ACC112 (cell line): ENCODE measurements around the gene EFTUD2.

ENCODE experiments used
- H2AFZ ChIP-seq: fragments of 200-600 bp; sonication (generic); one replicate; pipeline ENCODE4 v1.6.0; 2017; ENCODE audit warnings: antibody characterized with exemption, low read length; ENCODE audit not compliant: unreplicated experiment
- H3K27ac ChIP-seq: fragments of 200-600 bp; sonication (generic); 2 replicates; pipeline ENCODE4 v1.5.1; 2014; ENCODE audit warnings: low read depth, mild to moderate bottlenecking, antibody characterized with exemption, low read length, moderate library complexity
- H3K27me3 ChIP-seq: fragments of 200-600 bp; sonication (generic); 2 replicates; pipeline ENCODE4 v1.6.1; 2014; ENCODE audit warnings: mild to moderate bottlenecking, antibody characterized with exemption, low read length, moderate library complexity, mixed read lengths; ENCODE audit not compliant: insufficient read depth
- H3K36me3 ChIP-seq: fragments of 200-600 bp; sonication (generic); 2 replicates; pipeline ENCODE4 v1.6.1; 2016; ENCODE audit warnings: mild to moderate bottlenecking, antibody characterized with exemption, low read length, moderate library complexity, mixed read lengths; ENCODE audit not compliant: insufficient read depth
- H3K4me1 ChIP-seq: fragments of 200-600 bp; sonication (generic); one replicate; pipeline ENCODE4 v1.6.1; 2016; ENCODE audit warnings: low read length, mixed read lengths; ENCODE audit not compliant: insufficient read depth, unreplicated experiment, control insufficient read depth
- H3K4me3 ChIP-seq: fragments of 200-600 bp; sonication (generic); 2 replicates; pipeline ENCODE4 v1.5.1; 2014; ENCODE audit warnings: mild to moderate bottlenecking, low read depth, low read length
- H3K79me2 ChIP-seq: fragments of 200-600 bp; sonication (generic); one replicate; pipeline ENCODE4 v1.6.0; 2016; ENCODE audit warnings: low read length; ENCODE audit not compliant: control insufficient read depth, unreplicated experiment, insufficient read depth

Gene EFTUD2

DNA sequence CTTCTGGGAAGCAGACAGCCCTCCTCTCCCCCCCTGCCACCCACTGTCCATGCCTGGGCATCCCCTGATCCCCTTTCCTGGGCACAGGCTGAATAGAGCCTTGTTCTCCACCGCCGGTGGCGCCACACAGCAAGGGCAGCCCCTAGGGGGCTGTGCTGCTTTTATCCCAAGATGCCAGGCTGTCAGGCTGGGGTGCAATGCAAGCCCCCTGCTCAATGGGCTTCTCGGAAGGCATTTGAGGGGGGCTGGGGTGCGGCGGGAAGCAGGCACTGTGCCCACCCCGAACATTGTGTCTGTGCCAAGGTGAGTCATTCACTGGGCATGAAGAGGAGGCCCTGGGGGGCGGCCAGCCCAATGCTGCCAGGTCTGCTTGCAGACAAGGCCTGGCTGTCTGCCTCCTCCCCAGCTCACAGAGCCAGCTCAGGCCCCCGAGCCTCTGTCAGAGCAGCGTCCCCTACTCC, 17.6 kb upstream of the EFTUD2 start:
- Histone ChIP-seq H3K4me1 (peaks cover 19% of the 10 kb centered on the region), H3K27me3 (no peaks in the 10 kb centered on the region), H2AFZ (no peak overlapping the region), H3K27ac (no peak overlapping the region), H3K4me3 (no peak overlapping the region), H3K79me2 (no peaks in the 10 kb centered on the region), H3K36me3 (no peaks in the 10 kb centered on the region)

DNA sequence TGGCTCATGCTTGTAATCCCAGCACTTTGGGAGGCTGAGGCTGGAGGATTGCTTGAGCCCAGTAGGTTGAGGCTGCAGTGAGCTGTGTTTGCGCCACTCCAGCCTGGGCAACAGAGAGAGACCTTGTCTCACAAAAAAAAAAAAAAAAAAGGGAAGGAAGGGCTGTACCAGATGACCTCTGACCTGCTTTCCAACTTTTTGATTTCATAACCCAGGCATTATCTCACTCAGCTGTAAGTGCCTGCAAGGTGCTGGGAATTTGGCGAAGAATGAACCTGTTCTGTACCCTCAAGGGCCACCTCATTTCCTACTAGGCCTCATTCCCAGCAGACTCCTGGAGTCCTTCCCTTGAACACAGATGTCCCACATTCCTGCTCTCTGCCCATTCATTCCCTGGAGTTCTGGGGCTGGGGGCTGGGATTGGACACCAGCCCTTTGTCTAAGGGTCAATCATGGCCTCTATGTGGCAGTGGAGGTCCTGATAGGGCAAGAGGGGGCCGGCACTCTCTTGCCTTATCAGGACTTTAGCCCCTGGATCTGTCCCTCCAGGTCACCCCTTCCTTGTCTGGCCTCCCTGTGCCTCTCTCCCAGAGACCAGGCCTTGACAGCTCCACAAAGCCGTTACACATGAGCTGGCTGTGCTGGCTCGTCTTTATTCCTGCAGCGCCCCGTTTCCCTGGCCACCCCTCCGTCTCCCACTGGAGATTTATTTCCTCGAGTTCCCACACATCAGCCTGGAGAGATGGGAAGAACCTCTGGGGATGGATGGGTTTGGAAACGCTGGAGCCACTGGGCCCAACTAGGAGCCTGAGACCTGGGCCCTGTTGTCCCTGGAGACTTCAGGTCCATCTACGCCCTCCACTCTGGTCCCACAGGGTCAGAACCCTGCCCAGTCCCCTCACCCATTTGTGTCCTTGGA, 16.9 kb upstream of the EFTUD2 start:
- no peaks in the 10 kb centered on the region for H3K27me3 ChIP-seq
- no peaks in the 10 kb centered on the region for H3K79me2 ChIP-seq
- no peaks in the 10 kb centered on the region for H3K36me3 ChIP-seq
- no peak overlapping the region for H3K4me3 ChIP-seq
- no peak overlapping the region for H3K27ac ChIP-seq
- H3K4me1 ChIP-seq: peaks cover 19% of the 10 kb centered on the region
- H2AFZ ChIP-seq: no peak overlapping the region

DNA sequence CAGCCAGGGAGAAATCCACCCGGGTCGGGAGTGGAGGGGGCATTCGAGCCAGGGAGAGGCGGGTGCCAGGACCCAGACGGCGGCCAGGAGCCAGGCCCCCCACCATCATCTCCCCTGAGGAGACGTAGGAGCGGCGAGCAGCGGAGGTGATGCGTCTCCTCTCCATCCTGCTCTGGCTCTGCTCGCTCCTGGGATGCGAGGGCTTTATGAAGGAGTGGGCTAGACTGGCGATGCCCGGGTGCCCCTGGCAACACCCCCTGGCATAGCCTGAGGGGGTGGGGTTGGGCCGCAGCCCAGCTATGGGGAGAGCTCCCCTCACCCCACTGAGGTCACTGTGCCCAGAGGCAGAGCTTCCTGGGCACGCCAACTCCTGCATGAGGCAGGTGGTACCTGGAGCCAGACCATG, 16.1 kb upstream of the EFTUD2 start, which contains the start of gene GFAP:
Gene GFAP (minus strand): TSS at position 180 of the 406 bp plus-strand sequence. CDS start 14 bp downstream, at position 166.
- Histone ChIP-seq H3K36me3 (no peaks in the 10 kb centered on the region), H3K79me2 (no peaks in the 10 kb centered on the region), H3K27me3 (no peaks in the 10 kb centered on the region), H3K4me3 (no peak within 1 kb of the TSS), H3K27ac (no peak within 1 kb of the TSS), H3K4me1 (peaks cover 19% of the 10 kb centered on the region), H2AFZ (no peak within 1 kb of the TSS)

DNA sequence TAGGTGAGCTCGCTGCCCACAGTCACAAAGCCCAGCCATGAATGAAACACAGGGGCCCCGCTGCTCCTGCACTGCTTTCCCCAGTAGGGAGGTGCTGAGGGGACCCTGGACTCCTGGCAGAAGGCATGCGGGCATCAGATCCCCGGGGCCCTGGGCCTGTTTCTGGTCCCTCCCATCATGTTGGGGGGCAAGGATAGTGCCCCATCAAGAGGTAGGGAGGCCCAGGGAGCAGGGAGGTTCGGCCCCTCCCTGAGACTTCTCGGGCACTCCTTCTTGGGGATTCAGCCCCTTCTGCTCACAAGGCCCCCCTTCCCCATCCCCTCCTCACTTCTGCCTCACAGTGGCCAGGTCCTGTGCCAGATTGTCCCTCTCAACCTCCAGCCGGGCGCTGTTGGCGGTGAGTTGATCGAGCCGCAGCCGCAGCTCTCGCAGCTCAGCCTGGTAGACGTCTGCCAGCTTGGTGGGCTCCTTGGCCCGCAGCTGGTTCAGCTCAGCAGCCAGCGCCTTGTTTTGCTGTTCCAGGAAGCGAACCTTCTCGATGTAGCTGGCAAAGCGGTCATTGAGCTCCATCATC, 15.5 kb upstream of the EFTUD2 start:
- no peaks in the 10 kb centered on the region for H3K27me3 ChIP-seq
- H3K36me3 ChIP-seq: no peaks in the 10 kb centered on the region
- no peak overlapping the region for H2AFZ ChIP-seq
- peaks cover 23% of the 10 kb centered on the region for H3K4me1 ChIP-seq
- no peak overlapping the region for H3K4me3 ChIP-seq
- no peak overlapping the region for H3K27ac ChIP-seq
- H3K79me2 ChIP-seq: no peaks in the 10 kb centered on the region

DNA sequence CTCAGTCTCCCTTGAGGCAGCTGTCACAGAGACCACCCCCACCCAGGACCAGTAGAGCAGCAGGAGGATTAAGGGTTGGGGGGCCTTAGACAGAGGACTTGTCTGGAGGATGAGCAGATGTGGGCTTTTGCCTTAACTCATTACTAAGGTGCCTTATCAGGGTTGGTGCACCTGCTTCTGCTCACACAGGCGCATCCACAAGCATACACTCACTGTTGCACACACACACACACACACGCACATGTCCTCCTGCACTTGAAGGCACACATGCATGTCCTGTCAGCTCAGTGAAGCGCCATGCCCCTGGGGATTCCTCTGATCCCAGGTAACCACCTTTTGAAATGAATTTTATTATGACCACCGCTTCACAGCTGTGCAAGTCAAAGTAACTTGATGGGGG, 14.9 kb upstream of the EFTUD2 start:
- peaks cover 27% of the 10 kb centered on the region for H3K4me1 ChIP-seq
- no peaks in the 10 kb centered on the region for H3K27me3 ChIP-seq
- no peaks in the 10 kb centered on the region for H3K36me3 ChIP-seq
- H3K4me3 ChIP-seq: no peak overlapping the region
- H3K79me2 ChIP-seq: no peaks in the 10 kb centered on the region
- H3K27ac ChIP-seq: no peak overlapping the region
- no peak overlapping the region for H2AFZ ChIP-seq

DNA sequence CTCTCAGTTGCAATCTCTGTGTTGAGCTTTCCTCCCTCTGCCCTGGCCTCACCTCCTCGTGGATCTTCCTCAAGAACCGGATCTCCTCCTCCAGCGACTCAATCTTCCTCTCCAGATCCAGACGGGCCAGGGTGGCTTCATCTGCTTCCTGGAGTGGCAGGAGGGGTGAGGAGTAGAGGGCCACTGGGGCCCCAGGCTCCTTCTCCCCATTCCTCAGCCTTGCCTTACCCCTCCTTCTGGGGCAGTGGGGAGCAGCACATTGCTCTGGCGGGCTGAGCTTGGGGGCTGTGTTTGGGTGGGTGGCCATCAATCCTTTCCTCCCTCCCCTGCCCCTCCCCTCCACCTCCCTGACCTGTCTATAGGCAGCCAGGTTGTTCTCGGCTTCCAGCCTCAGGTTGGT, 14.4 kb upstream of the EFTUD2 start:
- Histone ChIP-seq H3K4me1 (peaks cover 29% of the 10 kb centered on the region), H2AFZ (no peak overlapping the region), H3K36me3 (no peaks in the 10 kb centered on the region), H3K27ac (no peak overlapping the region), H3K27me3 (no peaks in the 10 kb centered on the region), H3K79me2 (no peaks in the 10 kb centered on the region), H3K4me3 (no peak overlapping the region)

DNA sequence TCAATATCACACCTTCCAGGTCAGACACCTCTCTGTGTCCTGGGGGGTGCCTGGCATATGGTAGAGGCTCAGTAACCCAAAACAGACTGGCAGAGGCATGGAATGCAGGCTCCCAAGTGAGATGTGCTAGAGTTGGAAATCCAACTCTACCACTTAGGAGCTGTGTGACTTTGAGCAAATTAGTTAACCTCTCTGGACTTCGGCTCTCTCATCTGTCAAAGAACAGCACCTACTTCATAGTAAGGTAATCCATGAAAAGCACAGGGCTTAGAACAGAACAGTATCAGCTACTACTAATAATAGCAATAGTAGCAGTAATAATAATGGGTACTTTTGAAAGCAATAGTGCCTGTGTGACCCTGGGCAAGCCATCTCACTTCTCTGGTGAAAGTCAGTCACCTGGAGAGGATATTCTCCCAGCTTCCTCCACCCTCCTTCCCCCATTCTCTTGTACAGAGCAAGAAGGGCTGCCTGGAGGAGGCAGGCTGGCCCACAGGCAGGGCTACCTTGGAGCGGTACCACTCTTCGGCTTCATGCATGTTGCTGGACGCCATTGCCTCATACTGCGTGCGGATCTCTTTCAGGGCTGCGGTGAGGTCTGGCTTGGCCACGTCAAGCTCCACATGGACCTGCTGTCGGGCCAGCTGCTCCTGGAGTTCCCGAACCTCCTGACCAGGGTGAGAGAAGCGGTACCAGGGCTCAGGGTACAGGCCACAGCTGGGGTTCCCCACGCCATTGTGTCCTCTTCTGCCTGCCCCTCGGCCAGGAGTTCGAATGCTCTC, 13.7 kb upstream of the EFTUD2 start:
- no peak overlapping the region for H3K4me3 ChIP-seq
- H2AFZ ChIP-seq: no peak overlapping the region
- H3K36me3 ChIP-seq: no peaks in the 10 kb centered on the region
- no peak overlapping the region for H3K27ac ChIP-seq
- H3K4me1 ChIP-seq: peaks cover 30% of the 10 kb centered on the region
- no peaks in the 10 kb centered on the region for H3K27me3 ChIP-seq
- H3K79me2 ChIP-seq: no peaks in the 10 kb centered on the region

DNA sequence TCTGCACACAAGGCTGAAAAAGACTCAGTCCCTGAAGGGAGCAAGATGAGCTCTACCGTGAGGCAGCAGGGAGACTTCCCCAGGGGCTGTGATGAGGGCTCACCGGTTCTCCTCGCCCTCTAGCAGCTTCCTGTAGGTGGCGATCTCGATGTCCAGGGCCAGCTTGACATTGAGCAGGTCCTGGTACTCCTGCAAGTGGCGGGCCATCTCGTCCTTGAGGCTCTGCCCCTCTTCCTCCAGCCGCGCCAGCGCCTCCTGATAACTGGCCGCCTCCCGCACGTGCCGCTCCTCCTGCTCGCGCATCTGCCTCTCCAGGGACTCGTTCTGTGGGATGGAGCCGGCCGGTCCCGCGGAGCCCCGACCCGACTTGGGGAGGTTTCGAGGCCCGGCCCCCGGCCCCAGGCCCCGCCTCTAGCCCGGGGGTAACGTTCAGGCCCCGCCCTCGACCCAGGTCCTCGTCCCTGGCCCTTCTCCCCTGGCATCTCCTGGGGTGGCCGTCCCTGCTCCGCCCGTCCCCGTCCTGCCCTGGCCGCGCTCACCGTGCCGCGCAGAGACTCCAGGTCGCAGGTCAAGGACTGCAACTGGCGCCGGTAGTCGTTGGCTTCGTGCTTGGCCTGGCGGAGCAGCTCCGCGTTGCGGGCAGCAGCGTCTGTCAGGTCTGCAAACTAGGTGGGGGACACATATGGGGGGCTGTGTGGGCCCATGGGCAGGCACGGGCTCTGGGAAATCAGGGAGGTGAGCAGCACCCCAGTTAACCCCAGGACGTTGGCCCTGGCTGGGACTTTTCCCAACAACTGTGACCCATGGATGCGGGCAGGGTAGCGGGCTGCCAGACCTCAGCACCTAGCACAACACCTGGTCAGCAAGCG, 12.1 kb upstream of the EFTUD2 start:
- Histone ChIP-seq H3K27me3 (no peaks in the 10 kb centered on the region), H3K4me1 (peaks cover 30% of the 10 kb centered on the region), H2AFZ (peak overlapping the region; percentile 30), H3K36me3 (no peaks in the 10 kb centered on the region), H3K27ac (no peak overlapping the region), H3K4me3 (peak overlapping the region; percentile 45), H3K79me2 (no peaks in the 10 kb centered on the region)

DNA sequence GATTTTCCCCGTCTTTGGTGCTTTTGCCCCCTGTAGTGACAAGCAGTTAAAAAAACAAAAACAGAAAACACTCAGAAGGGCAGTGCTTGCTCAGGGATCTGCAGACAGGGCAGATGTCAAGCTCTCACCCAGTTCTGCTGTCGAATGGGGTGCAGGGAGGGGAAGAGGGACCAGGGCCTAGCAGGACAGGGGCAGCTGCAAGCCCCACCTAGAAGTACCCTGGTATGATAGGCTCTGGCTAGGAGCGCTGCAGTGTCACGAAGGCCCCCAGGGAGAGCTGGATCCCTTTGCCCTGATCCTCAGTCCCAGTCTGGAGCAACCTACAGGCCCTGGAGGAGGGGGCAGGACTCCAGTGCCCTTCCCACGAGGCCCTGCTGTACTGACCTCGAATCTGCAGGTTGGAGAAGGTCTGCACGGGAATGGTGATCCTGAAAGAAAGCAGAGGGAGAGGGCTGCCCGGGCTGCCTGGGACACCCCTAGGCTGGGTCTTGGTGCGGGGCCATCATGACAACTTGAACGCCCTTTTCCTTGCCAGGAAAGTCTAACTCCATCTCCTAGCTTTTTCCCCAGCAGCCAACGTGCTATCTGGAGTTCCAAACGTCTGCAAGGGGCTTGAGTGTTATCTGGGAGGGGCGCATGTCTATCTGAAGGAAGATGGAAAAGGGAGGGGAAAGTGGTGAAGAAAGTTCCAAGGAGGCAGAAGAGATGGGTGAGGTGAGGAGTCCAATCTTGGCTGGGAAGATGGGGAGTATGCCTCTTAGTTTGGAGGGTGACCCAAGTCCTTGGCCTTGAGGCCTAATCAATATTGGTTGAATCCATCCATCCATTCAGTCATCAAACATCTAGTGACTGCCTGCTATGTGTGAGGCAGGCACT, 11.2 kb upstream of the EFTUD2 start:
- Histone ChIP-seq H3K36me3 (no peaks in the 10 kb centered on the region), H3K4me1 (peaks cover 34% of the 10 kb centered on the region), H3K4me3 (no peak overlapping the region), H3K79me2 (no peaks in the 10 kb centered on the region), H3K27me3 (no peaks in the 10 kb centered on the region), H3K27ac (no peak overlapping the region), H2AFZ (no peak overlapping the region)
